AG10803 (cell line): ENCODE measurements around the gene STK17A.
A peak's percentile ranks its signal among the peaks of the same experiment; 100 is the strongest.

Experiments used
- DNase-seq: peaks from one replicate; pipeline ENCODE4 v3.0.0; 2010; ENCODE audit warnings: low read depth
- H3K4me3 ChIP-seq: 2 replicates; pipeline ENCODE4 v1.5.1; 2011; ENCODE audit warnings: mild to moderate bottlenecking, low read length, control low read depth
- TF ChIP-seq, protein P1 (sequence below): conservative IDR thresholded peaks from 2 replicates; pipeline ENCODE4 v1.5.1; 2011; ENCODE audit warnings: mild to moderate bottlenecking, low read length, control low read depth, inconsistent platforms

STK17A gene

DNA sequence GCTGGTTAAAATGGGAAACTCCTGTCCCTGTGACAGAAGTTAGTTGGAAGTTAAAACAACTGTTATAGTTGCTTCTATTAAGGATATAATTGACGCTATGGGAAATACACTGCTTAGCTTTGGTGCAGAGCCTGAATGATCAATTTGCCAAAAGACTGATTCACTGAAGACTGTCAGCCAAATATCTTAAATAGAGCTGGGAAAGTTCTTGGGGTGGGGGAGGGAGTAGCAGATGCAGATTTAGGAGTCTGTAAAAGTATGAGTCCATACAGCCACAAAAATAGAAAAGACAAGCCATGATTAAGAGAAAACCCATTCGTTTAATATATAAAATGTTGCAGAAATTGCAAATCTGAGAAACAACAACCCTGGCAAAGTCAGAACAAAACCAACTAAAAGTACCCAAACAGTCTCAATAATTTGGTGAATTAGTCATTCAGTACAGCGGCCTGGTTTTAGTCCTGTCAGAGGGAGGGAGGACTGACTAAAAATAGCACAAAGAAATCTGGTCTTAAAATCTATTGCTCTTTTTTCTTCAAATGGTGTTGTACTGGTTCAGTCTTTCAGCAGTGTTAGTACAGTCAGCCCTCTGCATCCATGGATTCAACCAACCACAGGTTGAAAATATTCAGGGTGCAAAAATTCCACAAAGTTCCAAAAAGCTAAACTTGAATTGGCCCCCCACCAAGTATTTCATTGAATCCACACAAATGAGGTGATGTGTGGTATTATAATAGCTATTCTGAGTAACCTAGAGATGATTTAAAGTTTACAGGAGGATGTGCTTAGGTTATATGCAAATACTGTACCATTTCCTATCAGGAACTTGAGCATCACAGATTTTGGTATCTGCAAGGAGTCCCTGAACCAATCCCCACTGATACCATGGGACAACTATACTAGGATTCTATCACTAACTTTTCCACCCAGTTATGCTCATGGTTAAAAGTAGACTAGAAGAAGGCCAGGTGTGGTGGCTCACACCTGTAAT is 30.0 kb downstream of the STK17A start:
- H3K4me3 ChIP-seq, result no peak overlapping the region
- TF ChIP-seq, protein P1, sequence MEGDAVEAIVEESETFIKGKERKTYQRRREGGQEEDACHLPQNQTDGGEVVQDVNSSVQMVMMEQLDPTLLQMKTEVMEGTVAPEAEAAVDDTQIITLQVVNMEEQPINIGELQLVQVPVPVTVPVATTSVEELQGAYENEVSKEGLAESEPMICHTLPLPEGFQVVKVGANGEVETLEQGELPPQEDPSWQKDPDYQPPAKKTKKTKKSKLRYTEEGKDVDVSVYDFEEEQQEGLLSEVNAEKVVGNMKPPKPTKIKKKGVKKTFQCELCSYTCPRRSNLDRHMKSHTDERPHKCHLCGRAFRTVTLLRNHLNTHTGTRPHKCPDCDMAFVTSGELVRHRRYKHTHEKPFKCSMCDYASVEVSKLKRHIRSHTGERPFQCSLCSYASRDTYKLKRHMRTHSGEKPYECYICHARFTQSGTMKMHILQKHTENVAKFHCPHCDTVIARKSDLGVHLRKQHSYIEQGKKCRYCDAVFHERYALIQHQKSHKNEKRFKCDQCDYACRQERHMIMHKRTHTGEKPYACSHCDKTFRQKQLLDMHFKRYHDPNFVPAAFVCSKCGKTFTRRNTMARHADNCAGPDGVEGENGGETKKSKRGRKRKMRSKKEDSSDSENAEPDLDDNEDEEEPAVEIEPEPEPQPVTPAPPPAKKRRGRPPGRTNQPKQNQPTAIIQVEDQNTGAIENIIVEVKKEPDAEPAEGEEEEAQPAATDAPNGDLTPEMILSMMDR, result no peak
- DNase-seq, result peak; percentile 78

DNA sequence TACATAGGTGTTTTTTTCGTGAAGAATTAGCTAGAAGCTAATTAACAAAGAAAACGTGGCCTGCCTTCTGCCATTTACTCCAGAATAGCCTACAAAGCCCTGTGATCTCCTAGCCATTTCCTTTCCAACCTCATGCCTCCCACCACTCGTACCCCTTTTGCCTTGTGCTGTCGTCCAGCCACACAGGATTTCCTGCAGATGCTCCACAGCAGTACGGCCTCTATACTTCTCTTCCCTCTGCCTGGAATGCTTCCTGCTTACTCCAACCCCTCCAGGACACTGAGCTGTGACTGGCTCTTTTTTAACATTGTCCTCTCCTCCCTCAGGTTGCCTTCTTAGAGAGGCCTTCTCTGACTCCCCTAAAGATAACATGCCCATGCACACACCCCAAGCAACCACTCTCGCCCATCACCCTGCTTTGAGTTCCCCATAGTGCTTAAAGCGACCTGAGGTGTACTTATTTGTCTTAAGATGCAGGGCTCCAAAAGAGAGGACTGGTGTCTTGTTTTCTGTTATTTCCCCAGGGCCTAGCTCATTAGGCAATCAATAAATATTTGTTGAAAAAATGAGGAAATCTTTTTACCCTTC is 32.7 kb downstream of the STK17A start:
- no peak for DNase-seq
- TF ChIP-seq, protein P1, result no peak

DNA sequence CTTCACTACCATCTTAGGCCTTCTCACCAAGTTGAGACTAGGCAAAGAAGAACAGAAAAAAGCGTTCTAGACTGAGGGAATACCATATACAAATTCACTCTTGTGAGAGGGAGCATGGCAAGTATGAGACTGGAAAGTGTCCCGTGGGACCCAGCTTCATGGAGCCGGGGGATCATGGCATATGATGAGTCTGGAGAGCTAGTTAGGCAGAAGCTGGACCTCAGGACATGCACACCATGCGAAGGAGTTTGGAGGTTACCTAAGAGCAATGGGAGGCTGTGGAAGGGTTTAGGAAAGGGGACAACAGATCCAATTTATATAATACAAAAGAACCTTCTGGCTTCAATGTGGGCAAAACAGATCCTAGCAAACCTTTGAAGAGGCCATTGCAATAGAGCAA is 34.1 kb downstream of the STK17A start:
- TF ChIP-seq, protein P1, result no peak
- H3K4me3 ChIP-seq, result no peak overlapping the region
- no peak for DNase-seq

More for the DNA sequence above, 32.7 kb downstream of the STK17A start:
- H3K4me3 ChIP-seq, result no peak overlapping the region

DNA sequence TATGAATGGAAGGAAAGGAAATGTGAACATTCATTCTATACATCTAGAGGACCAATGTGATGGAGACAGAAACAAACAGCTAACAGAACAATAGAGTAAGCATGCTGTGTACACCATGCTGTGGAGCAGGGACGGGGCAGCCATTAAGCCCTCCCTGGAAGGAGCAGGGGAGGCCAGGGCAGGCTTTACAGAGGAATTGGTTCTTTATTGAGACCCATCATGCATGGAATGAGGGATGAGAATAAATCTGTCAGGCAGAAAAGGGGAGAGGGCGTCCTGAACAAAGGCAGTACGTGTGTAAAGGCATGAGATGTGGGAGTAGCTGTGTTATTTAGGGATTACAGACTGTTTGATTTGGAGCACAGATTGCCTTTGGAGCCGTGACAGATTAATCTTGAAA is 35.2 kb downstream of the STK17A start:
- DNase-seq, result no peak

DNA sequence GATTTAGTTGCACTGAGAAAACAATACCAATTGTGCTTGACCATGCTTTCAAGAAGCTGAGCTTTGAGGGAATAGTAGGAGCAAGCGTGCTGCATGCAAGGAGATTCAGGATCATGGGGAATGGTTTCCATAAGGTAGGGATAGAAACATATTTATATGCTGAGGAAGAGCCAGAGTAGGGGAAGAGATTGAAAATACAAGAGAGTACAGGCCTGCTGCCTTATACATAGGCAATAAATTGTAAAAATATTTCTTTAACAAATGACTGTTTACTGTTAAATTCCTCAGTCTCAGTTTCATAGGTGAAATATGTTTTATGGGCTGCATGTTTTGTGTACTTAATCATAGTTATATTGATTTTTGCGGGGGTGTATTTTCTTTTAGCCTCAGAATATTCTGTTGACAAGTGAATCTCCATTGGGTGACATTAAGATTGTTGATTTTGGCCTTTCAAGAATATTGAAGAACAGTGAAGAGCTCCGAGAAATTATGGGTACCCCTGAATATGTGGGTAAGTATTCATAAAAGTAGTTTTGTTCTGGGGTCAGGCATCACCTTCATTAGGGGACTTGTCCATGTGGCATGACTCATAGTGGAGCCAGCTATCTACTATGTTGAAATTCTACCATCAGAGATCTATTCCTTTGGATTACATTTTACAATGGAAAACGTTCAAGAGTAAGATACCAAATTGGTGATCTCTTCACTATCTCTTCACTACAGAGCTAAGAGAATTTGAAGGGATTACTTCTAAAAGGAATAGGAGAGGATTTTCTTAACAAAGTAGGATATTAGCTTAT is 36.5 kb downstream of the STK17A start:
- no peak for DNase-seq
- no peak overlapping the region for H3K4me3 ChIP-seq

More for the DNA sequence above, 35.2 kb downstream of the STK17A start:
- H3K4me3 ChIP-seq, result no peak overlapping the region
- TF ChIP-seq, protein P1, result no peak

DNA sequence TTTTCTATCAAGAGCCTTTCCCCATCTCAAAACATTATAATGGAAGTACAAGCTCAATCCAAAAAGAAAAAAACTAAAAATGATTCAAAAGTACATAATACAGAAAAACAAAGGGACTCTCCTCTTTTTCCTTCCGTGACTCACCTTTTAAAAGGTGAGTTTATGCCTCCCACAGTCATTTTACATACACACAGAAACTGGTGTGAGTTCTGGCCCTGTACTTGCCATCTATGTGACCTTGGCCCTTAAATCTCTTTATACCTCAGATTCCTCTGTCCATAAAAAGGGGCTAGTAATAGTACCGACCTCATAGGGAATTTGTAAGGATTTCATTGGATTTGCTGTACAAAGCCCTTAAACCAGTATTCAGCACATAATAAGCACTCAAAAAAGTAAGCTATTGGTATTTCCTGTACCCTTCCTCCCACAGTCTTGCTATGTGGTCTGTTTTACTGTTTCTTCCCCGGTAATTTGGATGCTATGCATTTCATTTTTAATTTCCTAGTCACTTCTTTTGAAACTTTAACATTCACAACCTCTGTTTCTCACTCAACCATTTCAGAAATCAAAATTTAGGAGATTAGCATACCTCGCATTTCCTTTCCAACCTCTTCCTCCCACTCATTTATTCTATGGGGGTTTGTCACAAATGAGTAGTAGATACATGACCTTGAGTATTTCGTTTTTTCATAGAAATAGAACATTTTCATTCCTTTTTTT is 39.0 kb downstream of the STK17A start:
- peak; percentile 53 for DNase-seq
- H3K4me3 ChIP-seq, result no peak overlapping the region
- TF ChIP-seq, protein P1, result no peak

More for the DNA sequence above, 36.5 kb downstream of the STK17A start:
- TF ChIP-seq, protein P1, result no peak
